ENCODE measurements around the gene POF1B.

- no peak for TF ChIP-seq EZH2 (IDR thresholded peaks at IDR 0.05; ENCODE audit: insufficient read depth, poor library complexity, severe bottlenecking)
- no peak for TF ChIP-seq EZH2phosphoT487 (IDR thresholded peaks at IDR 0.05; ENCODE audit: insufficient read depth, low read depth)
Measured at GRCh38 chrX:85378461-85378860, 1.0 kb downstream of the POF1B start.
